Activated CD4-positive, alpha-beta T cell treated with anti-CD3 and anti-CD28 coated beads, Interleukin-2, amount 50 U/mL, for 4 hours (primary cell): ENCODE measurements around the gene MARCHF7.
A peak's percentile ranks its signal among the peaks of the same experiment; 100 is the strongest.
"Not testable (repeated sequence)": the region's sequence is repeated elsewhere in the genome, so short reads cannot be mapped to it uniquely, and the experiment has no call there.

ENCODE experiments used
- DNase-seq, 2 experiments: peaks; one replicate each; pipeline ENCODE4 v3.0.0-alpha.2; 2020

MARCHF7 gene

GRCh38 chr2:159712143-159712928 is at the start of gene MARCHF7:
MARCHF7 (plus strand) TSS chr2:159712506; CDS start chr2:159729023, 16,517 bp downstream.
- peak; percentile 96 to 97 for DNase-seq

GRCh38 chr2:159667423-159667822 is 44.9 kb upstream of the MARCHF7 start:
- not testable (repeated sequence) for DNase-seq

GRCh38 chr2:159671047-159671446 is 41.3 kb upstream of the MARCHF7 start:
- no peak for DNase-seq

- DNase-seq: no peak
These were observed 34.7 kb upstream of the MARCHF7 start for GRCh38 chr2:159677654-159678053.

GRCh38 chr2:159680692-159681091 is 31.6 kb upstream of the MARCHF7 start:
- no peak for DNase-seq

- no peak for DNase-seq
These were observed 28.5 kb upstream of the MARCHF7 start for GRCh38 chr2:159683817-159684216.

GRCh38 chr2:159684796-159685195 is 27.5 kb upstream of the MARCHF7 start:
- DNase-seq: no peak

GRCh38 chr2:159694500-159695040 is 17.7 kb upstream of the MARCHF7 start:
- no peak for DNase-seq

- DNase-seq: no peak
These were observed 16.4 kb upstream of the MARCHF7 start for GRCh38 chr2:159695795-159696448.

GRCh38 chr2:159703491-159703890 is 8.8 kb upstream of the MARCHF7 start:
- no peak for DNase-seq

- DNase-seq: no peak
These were observed 5.8 kb upstream of the MARCHF7 start for GRCh38 chr2:159706385-159706980.

GRCh38 chr2:159708066-159708760 is 4.1 kb upstream of the MARCHF7 start:
- DNase-seq: no peak

GRCh38 chr2:159710601-159711180 is 1.6 kb upstream of the MARCHF7 start:
- DNase-seq: no peak

GRCh38 chr2:159711562-159712142 is 654 bp upstream of the MARCHF7 start:
- no peak for DNase-seq

- DNase-seq: no peak
These were observed 669 bp downstream of the MARCHF7 start for GRCh38 chr2:159712929-159713420.

GRCh38 chr2:159713631-159714246 is 1.4 kb downstream of the MARCHF7 start:
- no peak for DNase-seq

GRCh38 chr2:159714247-159714930 is 2.1 kb downstream of the MARCHF7 start:
- DNase-seq: no peak

- DNase-seq: no peak
These were observed 3.1 kb downstream of the MARCHF7 start for GRCh38 chr2:159715451-159715850.

- DNase-seq: not testable (repeated sequence)
These were observed 4.1 kb downstream of the MARCHF7 start for GRCh38 chr2:159716409-159716808.

- DNase-seq: no peak
These were observed 4.6 kb downstream of the MARCHF7 start for GRCh38 chr2:159716857-159717256.

- DNase-seq: no peak
These were observed 8.4 kb downstream of the MARCHF7 start for GRCh38 chr2:159720676-159721075.
